ENCODE measurements around the gene PLCB4.

The PLCB4 gene

DNA sequence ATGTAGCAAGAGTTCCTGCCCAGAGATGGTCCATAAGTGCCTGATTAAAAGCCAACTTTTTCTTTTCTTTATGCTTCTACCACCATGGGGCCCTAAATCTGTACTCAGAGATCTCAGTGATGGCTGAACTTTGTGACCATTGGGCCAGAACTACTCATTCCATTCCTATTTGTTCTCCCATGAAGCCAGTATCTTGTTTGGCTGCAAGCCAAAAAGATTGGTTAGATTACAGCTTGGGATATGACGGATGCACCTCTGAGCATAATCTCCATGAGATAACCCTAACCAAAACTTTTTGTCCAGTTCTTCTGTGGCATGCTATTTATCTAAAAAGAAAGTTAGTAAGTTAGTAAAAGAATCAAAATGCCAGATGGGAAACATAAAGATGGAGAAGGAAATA lies 72.2 kb downstream of the PLCB4 start:
- Histone ChIP-seq H3K9ac (ENCODE audit: low read depth, low read length) (no peak overlapping the region), H3K4me3 (ENCODE audit: low read depth, low read length) (no peak overlapping the region), H3K4me1 (ENCODE audit: control insufficient read depth, insufficient read depth, low read length) (no peaks in the 10 kb centered on the region), H3K36me3 (ENCODE audit: control insufficient read depth, insufficient read depth, low read length) (no peaks in the 10 kb centered on the region), H3K27ac (ENCODE audit: low read depth, low read length) (no peak overlapping the region), H3K27me3 (ENCODE audit: control insufficient read depth, insufficient read depth, low read length) (no peaks in the 10 kb centered on the region), H3K9me3 (ENCODE audit: control insufficient read depth, insufficient read depth, low read length) (no peaks in the 10 kb centered on the region)

GRCh38 chr20:9141921-9142320 lies 73.0 kb downstream of the PLCB4 start:
- no peak overlapping the region for H3K4me3 ChIP-seq (ENCODE audit: low read depth, low read length)
- H3K9me3 ChIP-seq (ENCODE audit: control insufficient read depth, insufficient read depth, low read length): no peaks in the 10 kb centered on the region
- no peaks in the 10 kb centered on the region for H3K36me3 ChIP-seq (ENCODE audit: control insufficient read depth, insufficient read depth, low read length)
- H3K4me1 ChIP-seq (ENCODE audit: control insufficient read depth, insufficient read depth, low read length): no peaks in the 10 kb centered on the region
- H3K27me3 ChIP-seq (ENCODE audit: control insufficient read depth, insufficient read depth, low read length): no peaks in the 10 kb centered on the region
- no peak overlapping the region for H3K27ac ChIP-seq (ENCODE audit: low read depth, low read length)
- no peak overlapping the region for H3K9ac ChIP-seq (ENCODE audit: low read depth, low read length)

DNA sequence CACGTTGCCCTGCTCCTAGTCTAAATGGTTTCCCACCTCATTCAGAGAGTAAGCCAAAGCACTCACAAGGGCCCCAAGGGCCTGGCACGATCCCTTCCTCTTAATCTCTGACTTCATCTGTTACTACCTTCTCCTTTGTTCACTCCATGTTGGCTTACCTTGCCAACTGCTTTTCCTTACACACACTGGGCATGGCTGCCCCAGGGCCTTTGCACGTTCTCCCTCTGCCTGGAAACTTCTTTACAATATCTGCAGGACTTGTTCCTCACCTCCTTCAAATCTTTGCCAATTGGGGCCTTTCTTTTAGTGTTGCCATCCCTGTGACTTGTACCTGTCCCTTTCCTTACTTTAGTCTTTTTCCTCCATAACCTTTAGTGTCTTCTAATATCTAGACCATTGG lies 73.9 kb downstream of the PLCB4 start:
- H3K9ac ChIP-seq (ENCODE audit: low read depth, low read length): no peak overlapping the region
- H3K4me3 ChIP-seq (ENCODE audit: low read depth, low read length): no peak overlapping the region
- no peaks in the 10 kb centered on the region for H3K27me3 ChIP-seq (ENCODE audit: control insufficient read depth, insufficient read depth, low read length)
- no peak overlapping the region for H3K27ac ChIP-seq (ENCODE audit: low read depth, low read length)
- no peaks in the 10 kb centered on the region for H3K9me3 ChIP-seq (ENCODE audit: control insufficient read depth, insufficient read depth, low read length)
- H3K36me3 ChIP-seq (ENCODE audit: control insufficient read depth, insufficient read depth, low read length): no peaks in the 10 kb centered on the region
- H3K4me1 ChIP-seq (ENCODE audit: control insufficient read depth, insufficient read depth, low read length): no peaks in the 10 kb centered on the region

DNA sequence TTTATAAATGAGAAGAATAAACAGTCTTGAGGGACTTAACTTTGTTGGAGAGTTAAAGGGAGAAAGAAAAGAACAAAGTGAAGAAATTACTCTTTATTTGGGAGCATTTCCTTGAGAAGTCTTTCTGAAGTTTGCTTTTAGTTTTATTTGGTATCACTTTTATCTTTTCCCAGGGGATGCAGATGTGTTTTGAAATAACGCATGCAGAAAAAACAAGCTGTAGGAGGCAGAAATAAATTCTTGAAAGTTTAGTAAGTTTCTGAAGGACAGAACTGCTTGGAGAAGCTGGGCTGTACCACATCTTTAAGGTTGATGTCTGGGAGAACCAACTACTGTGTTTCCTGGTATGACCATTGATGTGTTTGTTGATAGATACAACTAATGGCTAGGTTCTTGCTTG lies 75.0 kb downstream of the PLCB4 start:
- Histone ChIP-seq H3K4me3 (ENCODE audit: low read depth, low read length) (no peak overlapping the region), H3K9ac (ENCODE audit: low read depth, low read length) (no peak overlapping the region), H3K9me3 (ENCODE audit: control insufficient read depth, insufficient read depth, low read length) (no peaks in the 10 kb centered on the region), H3K36me3 (ENCODE audit: control insufficient read depth, insufficient read depth, low read length) (no peaks in the 10 kb centered on the region), H3K4me1 (ENCODE audit: control insufficient read depth, insufficient read depth, low read length) (no peaks in the 10 kb centered on the region), H3K27ac (ENCODE audit: low read depth, low read length) (no peak overlapping the region), H3K27me3 (ENCODE audit: control insufficient read depth, insufficient read depth, low read length) (no peaks in the 10 kb centered on the region)

DNA sequence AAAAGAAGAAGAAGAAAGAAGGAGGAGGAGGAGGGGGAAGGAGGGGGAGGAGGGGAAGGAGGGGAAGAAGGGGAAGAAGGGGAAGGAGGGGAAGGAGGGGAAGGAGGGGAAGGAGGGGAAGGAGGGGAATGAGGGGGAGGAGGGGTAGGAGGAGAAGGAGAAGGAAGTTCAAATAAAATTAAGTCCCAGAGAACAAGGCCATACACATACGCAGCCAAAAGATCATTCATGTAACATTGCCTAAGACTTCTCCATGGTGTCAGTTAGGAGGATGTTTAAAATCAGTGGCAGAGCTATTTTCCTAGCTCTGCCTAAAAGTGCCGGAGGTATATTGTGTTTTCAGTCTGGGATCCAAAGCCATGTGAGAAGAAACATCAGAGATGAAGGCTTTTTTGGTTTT lies 75.8 kb downstream of the PLCB4 start:
- Histone ChIP-seq H3K4me3 (ENCODE audit: low read depth, low read length) (no peak overlapping the region), H3K27me3 (ENCODE audit: control insufficient read depth, insufficient read depth, low read length) (no peaks in the 10 kb centered on the region), H3K9ac (ENCODE audit: low read depth, low read length) (no peak overlapping the region), H3K27ac (ENCODE audit: low read depth, low read length) (no peak overlapping the region), H3K36me3 (ENCODE audit: control insufficient read depth, insufficient read depth, low read length) (no peaks in the 10 kb centered on the region), H3K9me3 (ENCODE audit: control insufficient read depth, insufficient read depth, low read length) (no peaks in the 10 kb centered on the region), H3K4me1 (ENCODE audit: control insufficient read depth, insufficient read depth, low read length) (no peaks in the 10 kb centered on the region)

GRCh38 chr20:9145142-9145541 lies 76.3 kb downstream of the PLCB4 start:
- no peaks in the 10 kb centered on the region for H3K36me3 ChIP-seq (ENCODE audit: control insufficient read depth, insufficient read depth, low read length)
- no peak overlapping the region for H3K4me3 ChIP-seq (ENCODE audit: low read depth, low read length)
- H3K9me3 ChIP-seq (ENCODE audit: control insufficient read depth, insufficient read depth, low read length): no peaks in the 10 kb centered on the region
- no peaks in the 10 kb centered on the region for H3K4me1 ChIP-seq (ENCODE audit: control insufficient read depth, insufficient read depth, low read length)
- no peaks in the 10 kb centered on the region for H3K27me3 ChIP-seq (ENCODE audit: control insufficient read depth, insufficient read depth, low read length)
- no peak overlapping the region for H3K27ac ChIP-seq (ENCODE audit: low read depth, low read length)
- no peak overlapping the region for H3K9ac ChIP-seq (ENCODE audit: low read depth, low read length)

DNA sequence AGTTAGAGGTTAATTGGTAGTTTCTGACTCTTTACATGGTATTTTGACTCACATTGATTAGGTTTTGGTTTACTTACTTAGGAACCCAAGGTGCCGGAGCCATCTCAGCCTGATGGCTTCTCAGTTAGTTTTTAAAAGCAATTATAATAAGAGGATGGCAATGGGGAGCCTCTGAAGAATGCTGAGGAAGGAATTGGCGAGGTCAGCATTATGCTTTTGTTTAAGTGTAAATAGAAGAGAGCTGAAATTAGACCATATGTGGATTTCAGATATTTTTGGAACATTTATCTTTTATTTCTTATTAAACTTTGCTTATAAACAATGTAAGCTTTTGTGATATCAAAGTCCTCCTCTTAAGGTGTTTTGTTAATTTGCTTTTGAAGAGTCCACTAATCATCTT lies 77.8 kb downstream of the PLCB4 start:
- H3K36me3 ChIP-seq (ENCODE audit: control insufficient read depth, insufficient read depth, low read length): no peaks in the 10 kb centered on the region
- no peak overlapping the region for H3K9ac ChIP-seq (ENCODE audit: low read depth, low read length)
- H3K4me3 ChIP-seq (ENCODE audit: low read depth, low read length): no peak overlapping the region
- H3K9me3 ChIP-seq (ENCODE audit: control insufficient read depth, insufficient read depth, low read length): no peaks in the 10 kb centered on the region
- H3K4me1 ChIP-seq (ENCODE audit: control insufficient read depth, insufficient read depth, low read length): no peaks in the 10 kb centered on the region
- H3K27ac ChIP-seq (ENCODE audit: low read depth, low read length): no peak overlapping the region
- no peaks in the 10 kb centered on the region for H3K27me3 ChIP-seq (ENCODE audit: control insufficient read depth, insufficient read depth, low read length)

DNA sequence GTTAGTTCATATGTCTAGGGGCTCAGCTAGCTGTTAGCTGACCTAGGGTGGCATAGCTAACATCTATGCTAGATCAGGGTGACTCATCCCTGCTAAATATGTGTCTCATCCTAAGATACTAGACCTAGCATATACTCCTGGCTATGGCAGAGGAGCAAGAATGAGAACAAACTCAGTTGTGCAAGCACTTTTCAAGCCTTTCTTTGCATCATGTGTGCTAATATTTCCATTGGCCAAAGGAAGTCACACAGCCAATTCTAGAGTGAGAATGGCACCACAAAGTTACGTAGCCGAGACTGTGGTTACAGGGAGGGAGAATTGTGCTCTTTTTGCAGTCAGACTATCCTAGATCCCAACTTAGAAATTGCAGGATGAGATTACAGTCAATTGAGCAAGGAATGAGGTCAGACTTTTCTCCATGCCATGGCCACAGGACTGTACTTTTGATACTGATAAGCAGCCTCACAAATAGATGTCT lies 78.7 kb downstream of the PLCB4 start:
- H3K27me3 ChIP-seq (ENCODE audit: control insufficient read depth, insufficient read depth, low read length): no peaks in the 10 kb centered on the region
- H3K36me3 ChIP-seq (ENCODE audit: control insufficient read depth, insufficient read depth, low read length): no peaks in the 10 kb centered on the region
- H3K27ac ChIP-seq (ENCODE audit: low read depth, low read length): no peak overlapping the region
- no peak overlapping the region for H3K9ac ChIP-seq (ENCODE audit: low read depth, low read length)
- no peaks in the 10 kb centered on the region for H3K4me1 ChIP-seq (ENCODE audit: control insufficient read depth, insufficient read depth, low read length)
- no peak overlapping the region for H3K4me3 ChIP-seq (ENCODE audit: low read depth, low read length)
- peaks cover 9% of the 10 kb centered on the region for H3K9me3 ChIP-seq (ENCODE audit: control insufficient read depth, insufficient read depth, low read length)

- Histone ChIP-seq H3K27me3 (ENCODE audit: control insufficient read depth, insufficient read depth, low read length) (no peaks in the 10 kb centered on the region), H3K9me3 (ENCODE audit: control insufficient read depth, insufficient read depth, low read length) (peaks cover 10% of the 10 kb centered on the region), H3K9ac (ENCODE audit: low read depth, low read length) (no peak overlapping the region), H3K4me1 (ENCODE audit: control insufficient read depth, insufficient read depth, low read length) (no peaks in the 10 kb centered on the region), H3K27ac (ENCODE audit: low read depth, low read length) (no peak overlapping the region), H3K36me3 (ENCODE audit: control insufficient read depth, insufficient read depth, low read length) (no peaks in the 10 kb centered on the region), H3K4me3 (ENCODE audit: low read depth, low read length) (no peak overlapping the region)
Measured at GRCh38 chr20:9148291-9148690, 79.4 kb downstream of the PLCB4 start.

DNA sequence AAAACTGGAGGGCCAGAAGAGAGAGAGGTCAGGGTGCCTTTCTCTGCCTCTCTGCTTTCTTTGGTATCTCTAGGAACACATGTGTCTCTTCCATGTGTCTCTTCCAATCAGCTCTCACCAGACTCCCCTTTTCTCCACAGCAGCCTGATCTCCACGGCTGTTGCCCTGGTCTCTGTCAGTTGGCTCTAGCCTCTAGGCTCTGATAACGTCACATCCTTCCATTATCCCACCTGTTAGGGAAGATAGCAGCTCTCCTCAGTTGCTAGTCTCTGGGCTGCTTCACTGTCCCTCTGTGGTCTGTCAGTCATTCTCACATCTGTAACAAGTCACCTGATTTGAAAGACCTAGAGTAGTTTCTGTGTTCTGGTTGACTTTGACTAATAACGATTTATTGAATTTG lies 80.2 kb downstream of the PLCB4 start:
- no peaks in the 10 kb centered on the region for H3K27me3 ChIP-seq (ENCODE audit: control insufficient read depth, insufficient read depth, low read length)
- no peak overlapping the region for H3K4me3 ChIP-seq (ENCODE audit: low read depth, low read length)
- H3K36me3 ChIP-seq (ENCODE audit: control insufficient read depth, insufficient read depth, low read length): no peaks in the 10 kb centered on the region
- peaks cover 10% of the 10 kb centered on the region for H3K9me3 ChIP-seq (ENCODE audit: control insufficient read depth, insufficient read depth, low read length)
- H3K27ac ChIP-seq (ENCODE audit: low read depth, low read length): no peak overlapping the region
- no peak overlapping the region for H3K9ac ChIP-seq (ENCODE audit: low read depth, low read length)
- no peaks in the 10 kb centered on the region for H3K4me1 ChIP-seq (ENCODE audit: control insufficient read depth, insufficient read depth, low read length)

GRCh38 chr20:9149796-9150195 lies 80.9 kb downstream of the PLCB4 start:
- Histone ChIP-seq H3K27ac (ENCODE audit: low read depth, low read length) (no peak overlapping the region), H3K4me1 (ENCODE audit: control insufficient read depth, insufficient read depth, low read length) (no peaks in the 10 kb centered on the region), H3K9me3 (ENCODE audit: control insufficient read depth, insufficient read depth, low read length) (peaks cover 10% of the 10 kb centered on the region), H3K36me3 (ENCODE audit: control insufficient read depth, insufficient read depth, low read length) (no peaks in the 10 kb centered on the region), H3K9ac (ENCODE audit: low read depth, low read length) (no peak overlapping the region), H3K27me3 (ENCODE audit: control insufficient read depth, insufficient read depth, low read length) (no peaks in the 10 kb centered on the region), H3K4me3 (ENCODE audit: low read depth, low read length) (no peak overlapping the region)

- peaks cover 10% of the 10 kb centered on the region for H3K9me3 ChIP-seq (ENCODE audit: control insufficient read depth, insufficient read depth, low read length)
- H3K4me1 ChIP-seq (ENCODE audit: control insufficient read depth, insufficient read depth, low read length): no peaks in the 10 kb centered on the region
- no peak overlapping the region for H3K9ac ChIP-seq (ENCODE audit: low read depth, low read length)
- H3K36me3 ChIP-seq (ENCODE audit: control insufficient read depth, insufficient read depth, low read length): no peaks in the 10 kb centered on the region
- H3K4me3 ChIP-seq (ENCODE audit: low read depth, low read length): no peak overlapping the region
- no peaks in the 10 kb centered on the region for H3K27me3 ChIP-seq (ENCODE audit: control insufficient read depth, insufficient read depth, low read length)
- no peak overlapping the region for H3K27ac ChIP-seq (ENCODE audit: low read depth, low read length)
Measured at GRCh38 chr20:9150679-9151078, 81.8 kb downstream of the PLCB4 start.

All from HUES48 (cell line).